ENCODE results near the gene FLOT1. TPM values are rescaled to one million over a fixed set of nuclear protein-coding genes. Genes with fewer than 3 reads are reported as not detected.

The FLOT1 gene
- total and polyA plus RNA-seq, 2 of the 13 experiments (the other 11 are each of a cell fraction or from before 2014, with no cell fraction given) = 82.3 to 130 TPM

- TF ChIP-seq, protein P1, sequence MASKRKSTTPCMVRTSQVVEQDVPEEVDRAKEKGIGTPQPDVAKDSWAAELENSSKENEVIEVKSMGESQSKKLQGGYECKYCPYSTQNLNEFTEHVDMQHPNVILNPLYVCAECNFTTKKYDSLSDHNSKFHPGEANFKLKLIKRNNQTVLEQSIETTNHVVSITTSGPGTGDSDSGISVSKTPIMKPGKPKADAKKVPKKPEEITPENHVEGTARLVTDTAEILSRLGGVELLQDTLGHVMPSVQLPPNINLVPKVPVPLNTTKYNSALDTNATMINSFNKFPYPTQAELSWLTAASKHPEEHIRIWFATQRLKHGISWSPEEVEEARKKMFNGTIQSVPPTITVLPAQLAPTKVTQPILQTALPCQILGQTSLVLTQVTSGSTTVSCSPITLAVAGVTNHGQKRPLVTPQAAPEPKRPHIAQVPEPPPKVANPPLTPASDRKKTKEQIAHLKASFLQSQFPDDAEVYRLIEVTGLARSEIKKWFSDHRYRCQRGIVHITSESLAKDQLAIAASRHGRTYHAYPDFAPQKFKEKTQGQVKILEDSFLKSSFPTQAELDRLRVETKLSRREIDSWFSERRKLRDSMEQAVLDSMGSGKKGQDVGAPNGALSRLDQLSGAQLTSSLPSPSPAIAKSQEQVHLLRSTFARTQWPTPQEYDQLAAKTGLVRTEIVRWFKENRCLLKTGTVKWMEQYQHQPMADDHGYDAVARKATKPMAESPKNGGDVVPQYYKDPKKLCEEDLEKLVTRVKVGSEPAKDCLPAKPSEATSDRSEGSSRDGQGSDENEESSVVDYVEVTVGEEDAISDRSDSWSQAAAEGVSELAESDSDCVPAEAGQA (IDR thresholded peaks at IDR 0.05; ENCODE audit: low read depth) = no peak
- TF ChIP-seq, protein P1 (CRISPR knock-in tag; IDR thresholded peaks at IDR 0.05; ENCODE audit: borderline replicate concordance) = no peak
- TF ChIP-seq TGIF2 (CRISPR knock-in tag; IDR thresholded peaks at IDR 0.05) (0 out of 2 replicates have a peak, but pooled peaks have one; percentile 17), IKZF5 (CRISPR knock-in tag; IDR thresholded peaks at IDR 0.05) (no peak), HOXA7 (CRISPR knock-in tag; IDR thresholded peaks at IDR 0.05) (no peak), CBX5 (CRISPR knock-in tag; IDR thresholded peaks at IDR 0.05; ENCODE audit: borderline replicate concordance) (no peak), ZNF251 (CRISPR knock-in tag; IDR thresholded peaks at IDR 0.05) (no peak), MLLT10 (CRISPR knock-in tag; IDR thresholded peaks at IDR 0.05) (no peak), ATF1 (CRISPR knock-in tag; IDR thresholded peaks at IDR 0.05) (0 out of 2 replicates have a peak, but pooled peaks have one; percentile 26), KMT2B (CRISPR knock-in tag; IDR thresholded peaks at IDR 0.05) (no peak), ATF3 (CRISPR knock-in tag; IDR thresholded peaks at IDR 0.05) (no peak), POLR2AphosphoS2 (IDR thresholded peaks at IDR 0.05; ENCODE audit: low read depth, low read length) (peak; percentile 78; the same call in 1 of the 2 replicates), DPF2 (CRISPR knock-in tag; IDR thresholded peaks at IDR 0.05; ENCODE audit: borderline replicate concordance, low read depth) (no peak), EED (CRISPR knock-in tag; IDR thresholded peaks at IDR 0.05) (no peak), ZNF704 (CRISPR knock-in tag; IDR thresholded peaks at IDR 0.05; ENCODE audit: borderline replicate concordance) (no peak), SMARCC2 (IDR thresholded peaks at IDR 0.05) (no peak), THAP8 (CRISPR knock-in tag; IDR thresholded peaks at IDR 0.05; ENCODE audit: borderline replicate concordance) (no peak), ZNF292 (CRISPR knock-in tag; IDR thresholded peaks at IDR 0.05; ENCODE audit: borderline replicate concordance, low read depth) (no peak)
Measured at GRCh38 chr6:30724906-30725667, 17.4 kb downstream of the FLOT1 start (continued).
